GM23338 (cell line): ENCODE data around the gene MYO18B. TPM values are rescaled to one million over a fixed set of nuclear protein-coding genes. Genes with fewer than 3 reads are reported as not detected.

Source experiments
- ATAC-seq: fragments of 200-7000 bp; cut with Tn5 transposase; 3 replicates; pipeline ENCODE4 v1.9.1; 2020
- DNase-seq: peaks from one replicate; pipeline ENCODE4 v3.0.0-alpha.2; 2015; ENCODE audit warnings: low spot score
- H2AFZ ChIP-seq: fragments of 200-600 bp; sonication (generic); 2 replicates; pipeline ENCODE4 v1.8.0; 2016; ENCODE audit warnings: antibody characterized with exemption, mild to moderate bottlenecking, moderate library complexity
- H3F3A ChIP-seq: fragments of 200-600 bp; sonication (generic); replicated peaks from 2 replicates; pipeline ENCODE4 v1.8.0; 2017; ENCODE audit warnings: antibody characterized with exemption, mixed run types, low read depth
- H3K27ac ChIP-seq: fragments of 200-600 bp; sonication (generic); 2 replicates; pipeline ENCODE4 v1.6.1; 2016; ENCODE audit warnings: low read depth
- H3K27me3 ChIP-seq: fragments of 200-600 bp; sonication (generic); 2 replicates; pipeline ENCODE4 v1.8.0; 2016; ENCODE audit warnings: mild to moderate bottlenecking, mixed run types, moderate library complexity; ENCODE audit not compliant: insufficient read depth
- H3K36me3 ChIP-seq: fragments of 200-600 bp; sonication (generic); 2 replicates; pipeline ENCODE4 v1.8.0; 2016; ENCODE audit warnings: mild to moderate bottlenecking; ENCODE audit not compliant: insufficient read depth
- H3K4me1 ChIP-seq: fragments of 200-600 bp; sonication (generic); 2 replicates; pipeline ENCODE4 v1.8.0; 2016; ENCODE audit warnings: mild to moderate bottlenecking, moderate library complexity; ENCODE audit not compliant: insufficient read depth
- H3K4me2 ChIP-seq: fragments of 200-600 bp; sonication (generic); 2 replicates; pipeline ENCODE4 v1.7.1; 2017; ENCODE audit warnings: mixed run types
- H3K4me3 ChIP-seq: fragments of 200-600 bp; sonication (generic); 2 replicates; pipeline ENCODE4 v1.6.1; 2016; ENCODE audit warnings: mixed run types
- H3K79me2 ChIP-seq: fragments of 200-600 bp; sonication (generic); replicated peaks from 2 replicates; pipeline ENCODE4 v1.8.0; 2017; ENCODE audit warnings: mild to moderate bottlenecking; ENCODE audit not compliant: insufficient read depth
- H3K9me2 ChIP-seq: fragments of 200-600 bp; sonication (generic); 2 replicates; pipeline ENCODE4 v1.8.0; 2017; ENCODE audit not compliant: insufficient read depth
- H4K20me1 ChIP-seq: fragments of 200-600 bp; sonication (generic); replicated peaks from 2 replicates; pipeline ENCODE4 v1.8.0; 2017; ENCODE audit warnings: mild to moderate bottlenecking; ENCODE audit not compliant: insufficient read depth
- H3K27ac Mint-ChIP-seq: 2 replicates; pipeline ENCODE4 v1.8.0; 2020; ENCODE audit warnings: inconsistent platforms, mild to moderate bottlenecking, moderate library complexity, mixed read lengths
- H3K27me3 Mint-ChIP-seq: 3 replicates; pipeline ENCODE4 v1.8.0; 2022; ENCODE audit warnings: low read depth, mild to moderate bottlenecking, moderate library complexity, mixed read lengths, inconsistent platforms; ENCODE audit not compliant: insufficient read depth, poor library complexity
- H3K36me3 Mint-ChIP-seq: 3 replicates; pipeline ENCODE4 v1.8.0; 2021; ENCODE audit warnings: low read depth, mild to moderate bottlenecking, inconsistent platforms, moderate library complexity, mixed read lengths
- H3K4me1 Mint-ChIP-seq: 3 replicates; pipeline ENCODE4 v1.8.0; 2020; ENCODE audit warnings: mild to moderate bottlenecking, inconsistent platforms, mixed read lengths
- H3K4me3 Mint-ChIP-seq: 3 replicates; pipeline ENCODE4 v1.8.0; 2021; ENCODE audit warnings: moderate library complexity, mild to moderate bottlenecking, inconsistent platforms, mixed read lengths
- H3K9me3 Mint-ChIP-seq: 3 replicates; pipeline ENCODE4 v1.8.0; 2020; ENCODE audit warnings: moderate library complexity, mild to moderate bottlenecking, inconsistent platforms, mixed read lengths
- CREB1 ChIP-seq: fragments of 250-450 bp; sonication (Bioruptor Pico); IDR thresholded peaks from 2 replicates; pipeline ENCODE4 v1.5.0; 2020; ENCODE audit warnings: low read depth, mild to moderate bottlenecking, moderate library complexity
- CTCF ChIP-seq, 2 experiments: fragments of 200-600 bp in 1 of 2; sonication (generic) in 1 of 2; conservative IDR thresholded peaks; 2 replicates each; pipeline versions ENCODE4 v1.5.1 to v1.6.1; 2016 to 2017; ENCODE audit warnings: antibody characterized with exemption in 2 of 2, low read depth in 2 of 2, mild to moderate bottlenecking in 2 of 2, moderate library complexity in 1 of 2
- EZH2 ChIP-seq: fragments of 200-600 bp; sonication (generic); IDR thresholded peaks from one replicate; pipeline ENCODE4 v1.8.0; 2017; ENCODE audit warnings: antibody characterized with exemption, mild to moderate bottlenecking, low read depth; ENCODE audit not compliant: unreplicated experiment
- EZH2phosphoT487 ChIP-seq: fragments of 200-600 bp; sonication (generic); IDR thresholded peaks from one replicate; pipeline ENCODE4 v1.8.1; 2018; ENCODE audit warnings: antibody characterized with exemption; ENCODE audit not compliant: unreplicated experiment
- JUNB ChIP-seq: IDR thresholded peaks from one replicate; pipeline ENCODE4 v1.6.1; 2016; ENCODE audit warnings: antibody characterized with exemption; ENCODE audit not compliant: unreplicated experiment
- STAT1 ChIP-seq: IDR thresholded peaks from one replicate; pipeline ENCODE4 v1.6.1; 2016; ENCODE audit warnings: antibody characterized with exemption; ENCODE audit not compliant: unreplicated experiment
- ZNF331 ChIP-seq: fragments of 250-450 bp; sonication (Bioruptor Pico); IDR thresholded peaks from 2 replicates; pipeline ENCODE4 v1.5.0; 2020; ENCODE audit warnings: low read depth, mild to moderate bottlenecking, moderate library complexity
- ZNF462 ChIP-seq: fragments of 250-450 bp; sonication (Bioruptor Pico); IDR thresholded peaks from 2 replicates; pipeline ENCODE4 v1.5.0; 2020; ENCODE audit warnings: mild to moderate bottlenecking, moderate library complexity
- polyA plus RNA-seq: library from polyadenylated mRNA; unstranded; fragments of >200 nt; fragmentation: Nextera tagmentation; extraction: Ambion mirVana; gene quantifications from 2 replicates; pipeline ENCODE4 v1.2.1, GENCODE V29; 2016
- total RNA-seq: library from RNA; depleted of rRNA; stranded (reverse); fragments of >200 nt; shearing (Covaris generic); gene quantifications from 2 replicates; pipeline ENCODE4 v1.2.3, GENCODE V29; 2014

The MYO18B gene
- total and polyA plus RNA-seq, 2 experiments from 2014 or later: 0.36 to 0.45 TPM

DNA sequence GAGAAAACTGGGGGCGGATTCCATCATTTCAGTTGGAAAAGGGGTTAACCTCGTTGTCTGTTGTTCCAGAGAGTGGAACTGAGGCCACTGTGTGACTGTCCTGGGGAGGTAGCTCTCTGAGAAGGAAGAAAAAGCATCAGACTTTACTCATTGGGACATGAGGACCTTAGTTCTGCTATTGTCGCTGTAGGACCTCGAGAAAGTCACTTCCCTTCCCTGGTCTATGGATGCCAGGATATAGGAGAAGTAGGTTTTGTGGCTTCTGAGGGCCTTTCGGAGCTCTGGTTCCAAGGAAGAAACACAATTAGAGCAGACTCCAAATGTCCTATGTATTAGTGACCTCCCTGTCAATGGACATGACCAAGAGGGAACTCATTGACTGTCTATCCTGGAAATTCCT lies 6.2 kb downstream of the MYO18B start:
- Histone ChIP-seq H3K4me1 (no peaks in the 10 kb centered on the region), H3K27me3 (no peaks in the 10 kb centered on the region), H3K79me2 (no peaks in the 10 kb centered on the region), H3K4me2 (no peak overlapping the region), H3K27ac (no peak overlapping the region), H3K9me2 (0 out of 2 replicates have a peak, but pooled peaks cover 3% of the 10 kb centered on the region), H2AFZ (no peak overlapping the region), H3K4me3 (no peak overlapping the region), H3K36me3 (no peaks in the 10 kb centered on the region), H4K20me1 (no peaks in the 10 kb centered on the region; the same call in 1 of the 2 replicates), H3F3A (no peaks in the 10 kb centered on the region)
- Mint-ChIP-seq H3K27me3 (peaks cover 10% of the 10 kb centered on the region), H3K4me3 (no peak overlapping the region), H3K4me1 (0 out of 3 replicates have a peak, but pooled peaks cover 2% of the 10 kb centered on the region), H3K27ac (no peak overlapping the region), H3K36me3 (no peaks in the 10 kb centered on the region), H3K9me3 (no peaks in the 10 kb centered on the region; the same call in 2 of the 3 replicates)
- TF ChIP-seq EZH2 (no peak), ZNF331 (CRISPR knock-in tag) (no peak), CTCF (conservative IDR thresholded peaks at IDR 0.05; ENCODE audit: low read depth in 2 of 2) (no peak), CREB1 (CRISPR knock-in tag) (no peak), EZH2phosphoT487 (no peak), STAT1 (no peak), ZNF462 (CRISPR knock-in tag) (no peak), JUNB (no peak)
- no peak for DNase-seq
- no peak for ATAC-seq
